Caco-2 (cell line): ENCODE measurements around the gene RGS8. TPM values are rescaled to one million over a fixed set of nuclear protein-coding genes. Genes with fewer than 3 reads are reported as not detected.

ENCODE experiments used
- BruUV-seq: library from RNA; stranded (reverse); fragments of 400-500 nt; replicated peaks from 2 replicates; lab custom pipeline; 2021; lab: Mats Ljungman, UMichigan
- CTCF ChIA-PET: fragments of 300-600 bp; sonication (Branson Sonifier 250); formaldehyde crosslinking; loops from one replicate; lab custom pipeline; 2022; ENCODE audit warnings: antibody characterized with exemption; lab: Charles Lee
- POLR2A ChIA-PET: fragments of 300-600 bp; sonication (Branson Sonifier 250); formaldehyde crosslinking; loops from one replicate; lab custom pipeline; 2022; ENCODE audit warnings: antibody characterized with exemption; lab: Charles Lee
- DNase-seq, 2 experiments: peaks; one replicate each; pipeline versions ENCODE4 v3.0.0 to v3.0.0-alpha.2; 2020 to 2022
- H3K27me3 ChIP-seq: replicated peaks from 2 replicates; pipeline ENCODE4 v1.6.0; 2011; ENCODE audit warnings: low read length; ENCODE audit not compliant: control insufficient read depth, insufficient read depth
- H3K36me3 ChIP-seq: 2 replicates; pipeline ENCODE4 v1.5.1; 2011; ENCODE audit warnings: low read length; ENCODE audit not compliant: control insufficient read depth, insufficient read depth
- H3K4me1 ChIP-seq: fragments of 250-450 bp; sonication (Bioruptor Pico); 2 replicates; pipeline ENCODE4 v1.5.1; 2020; ENCODE audit warnings: mild to moderate bottlenecking
- H3K4me3 ChIP-seq: 2 replicates; pipeline ENCODE4 v1.5.1; 2011; ENCODE audit warnings: low read depth, mild to moderate bottlenecking, control low read depth, low read length
- H3K9me3 ChIP-seq: fragments of 250-450 bp; sonication (Bioruptor Pico); 2 replicates; pipeline ENCODE4 v1.5.1; 2020; ENCODE audit warnings: mild to moderate bottlenecking, moderate library complexity
- H3K27ac Mint-ChIP-seq: one replicate; pipeline ENCODE4 v1.8.0; 2022; ENCODE audit warnings: mixed read lengths; ENCODE audit not compliant: unreplicated experiment
- H3K27me3 Mint-ChIP-seq: one replicate; pipeline ENCODE4 v1.8.0; 2022; ENCODE audit warnings: mixed read lengths; ENCODE audit not compliant: insufficient read depth, unreplicated experiment
- H3K36me3 Mint-ChIP-seq: one replicate; pipeline ENCODE4 v1.8.0; 2022; ENCODE audit warnings: mild to moderate bottlenecking, mixed read lengths; ENCODE audit not compliant: insufficient read depth, unreplicated experiment
- H3K4me1 Mint-ChIP-seq: one replicate; pipeline ENCODE4 v1.8.0; 2022; ENCODE audit warnings: low read depth, mixed read lengths; ENCODE audit not compliant: unreplicated experiment
- H3K4me3 Mint-ChIP-seq: one replicate; pipeline ENCODE4 v1.8.0; 2022; ENCODE audit warnings: mild to moderate bottlenecking, moderate library complexity, mixed read lengths; ENCODE audit not compliant: unreplicated experiment
- H3K9me3 Mint-ChIP-seq: one replicate; pipeline ENCODE4 v1.8.0; 2022; ENCODE audit warnings: mixed read lengths; ENCODE audit not compliant: unreplicated experiment
- intact Hi-C: fragments of 100-400 bp; cut with micrococcal nuclease; formaldehyde crosslinking; loops from one replicate; pipeline ENCODE4 v1.10.0; 2022; ENCODE audit not compliant: unreplicated experiment
- total RNA-seq: library from RNA; stranded (reverse); gene quantifications from 2 replicates; pipeline ENCODE4 v1.2.3, GENCODE V29; 2022
- TF ChIP-seq, protein P1 (sequence below), 2 experiments: fragments of 200-600 bp in 1 of 2; IDR thresholded peaks; 1 replicate in 1 of 2; 2 replicates in 1 of 2; pipeline versions ENCODE4 v1.5.1 to v1.8.0; 2011 to 2022; ENCODE audit warnings: antibody characterized with exemption in 1 of 2, control low read depth in 1 of 2, inconsistent platforms in 1 of 2, low read depth in 1 of 2, low read length in 1 of 2, mild to moderate bottlenecking in 1 of 2, moderate library complexity in 1 of 2; ENCODE audit not compliant: insufficient read depth in 1 of 2, severe bottlenecking in 1 of 2, unreplicated experiment in 1 of 2

Gene RGS8
- total RNA-seq, 1 experiment from 2014 or later = not detected

DNA sequence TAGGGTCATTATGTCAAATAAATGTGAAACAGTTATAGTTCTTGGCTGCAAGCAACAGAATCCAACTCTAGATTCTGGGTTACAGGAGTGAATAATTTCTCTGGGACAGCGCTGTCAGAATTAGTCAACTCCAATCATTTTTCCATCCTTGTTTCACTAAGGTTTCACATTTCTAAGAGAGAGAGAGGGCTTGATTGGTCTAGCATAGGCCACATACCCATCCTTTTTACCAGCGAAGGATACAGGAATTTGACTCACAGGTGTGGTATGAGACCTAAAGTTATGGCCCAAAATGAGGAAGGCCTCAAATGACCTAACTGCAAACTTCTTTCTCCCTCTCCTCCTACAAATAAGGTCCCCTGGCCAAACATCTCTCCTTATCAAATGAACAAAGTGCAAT lies 25.5 kb upstream of the RGS8 start:
- H3K27ac Mint-ChIP-seq = no peak overlapping the region
- H3K36me3 Mint-ChIP-seq = no peaks in the 10 kb centered on the region
- no peaks in the 10 kb centered on the region for H3K9me3 ChIP-seq
- H3K4me3 ChIP-seq = no peak overlapping the region
- CTCF ChIA-PET = no interaction called here
- DNase-seq = no peak
- no peak overlapping the region for H3K4me3 Mint-ChIP-seq
- H3K9me3 Mint-ChIP-seq = no peaks in the 10 kb centered on the region
- H3K27me3 ChIP-seq = no peaks in the 10 kb centered on the region
- POLR2A ChIA-PET = no interaction called here
- no TSS peak for BruUV-seq
- TF ChIP-seq, protein P1, sequence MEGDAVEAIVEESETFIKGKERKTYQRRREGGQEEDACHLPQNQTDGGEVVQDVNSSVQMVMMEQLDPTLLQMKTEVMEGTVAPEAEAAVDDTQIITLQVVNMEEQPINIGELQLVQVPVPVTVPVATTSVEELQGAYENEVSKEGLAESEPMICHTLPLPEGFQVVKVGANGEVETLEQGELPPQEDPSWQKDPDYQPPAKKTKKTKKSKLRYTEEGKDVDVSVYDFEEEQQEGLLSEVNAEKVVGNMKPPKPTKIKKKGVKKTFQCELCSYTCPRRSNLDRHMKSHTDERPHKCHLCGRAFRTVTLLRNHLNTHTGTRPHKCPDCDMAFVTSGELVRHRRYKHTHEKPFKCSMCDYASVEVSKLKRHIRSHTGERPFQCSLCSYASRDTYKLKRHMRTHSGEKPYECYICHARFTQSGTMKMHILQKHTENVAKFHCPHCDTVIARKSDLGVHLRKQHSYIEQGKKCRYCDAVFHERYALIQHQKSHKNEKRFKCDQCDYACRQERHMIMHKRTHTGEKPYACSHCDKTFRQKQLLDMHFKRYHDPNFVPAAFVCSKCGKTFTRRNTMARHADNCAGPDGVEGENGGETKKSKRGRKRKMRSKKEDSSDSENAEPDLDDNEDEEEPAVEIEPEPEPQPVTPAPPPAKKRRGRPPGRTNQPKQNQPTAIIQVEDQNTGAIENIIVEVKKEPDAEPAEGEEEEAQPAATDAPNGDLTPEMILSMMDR (IDR thresholded peaks at IDR 0.05; ENCODE audit: insufficient read depth in 1 of 2, low read depth in 1 of 2, low read length in 1 of 2, severe bottlenecking in 1 of 2, unreplicated experiment in 1 of 2) = no peak
- H3K4me1 ChIP-seq = no peaks in the 10 kb centered on the region; the same call in 1 of the 2 replicates
- intact Hi-C loops = no loop called here
- peaks cover 9% of the 10 kb centered on the region for H3K4me1 Mint-ChIP-seq
- no peaks in the 10 kb centered on the region for H3K36me3 ChIP-seq
- H3K27me3 Mint-ChIP-seq = no peaks in the 10 kb centered on the region

GRCh38 chr1:182709225-182709764 lies 24.9 kb upstream of the RGS8 start:
- no peak overlapping the region for H3K27ac Mint-ChIP-seq
- no peaks in the 10 kb centered on the region for H3K9me3 ChIP-seq
- no peaks in the 10 kb centered on the region for H3K36me3 Mint-ChIP-seq
- BruUV-seq = no TSS peak
- TF ChIP-seq, protein P1 (IDR thresholded peaks at IDR 0.05; ENCODE audit: insufficient read depth in 1 of 2, low read depth in 1 of 2, low read length in 1 of 2, severe bottlenecking in 1 of 2, unreplicated experiment in 1 of 2) = no peak
- H3K9me3 Mint-ChIP-seq = no peaks in the 10 kb centered on the region
- ChIA-PET POLR2A (no interaction called here), CTCF (no interaction called here)
- no peaks in the 10 kb centered on the region for H3K27me3 Mint-ChIP-seq
- H3K27me3 ChIP-seq = no peaks in the 10 kb centered on the region
- H3K36me3 ChIP-seq = no peaks in the 10 kb centered on the region
- H3K4me1 ChIP-seq = no peaks in the 10 kb centered on the region; the same call in 1 of the 2 replicates
- H3K4me1 Mint-ChIP-seq = peaks cover 9% of the 10 kb centered on the region
- DNase-seq = no peak
- H3K4me3 ChIP-seq = no peak overlapping the region
- H3K4me3 Mint-ChIP-seq = no peak overlapping the region
- intact Hi-C loops = no loop called here

- no peaks in the 10 kb centered on the region for H3K27me3 ChIP-seq
- CTCF ChIA-PET = no interaction called here
- TF ChIP-seq, protein P1 (IDR thresholded peaks at IDR 0.05; ENCODE audit: insufficient read depth in 1 of 2, low read depth in 1 of 2, low read length in 1 of 2, severe bottlenecking in 1 of 2, unreplicated experiment in 1 of 2) = no peak
These were observed 22.7 kb upstream of the RGS8 start for GRCh38 chr1:182707122-182707521.

More at GRCh38 chr1:182707122-182707521, 22.7 kb upstream of the RGS8 start:
- DNase-seq = no peak
- H3K4me3 ChIP-seq = no peak overlapping the region
- intact Hi-C loops = no loop called here
- no peaks in the 10 kb centered on the region for H3K9me3 ChIP-seq
- Mint-ChIP-seq H3K4me1 (peaks cover 18% of the 10 kb centered on the region), H3K4me3 (no peak overlapping the region), H3K36me3 (no peaks in the 10 kb centered on the region), H3K27ac (no peak overlapping the region), H3K9me3 (no peaks in the 10 kb centered on the region), H3K27me3 (no peaks in the 10 kb centered on the region)
- peaks cover 6% of the 10 kb centered on the region; the same call in 1 of the 2 replicates for H3K4me1 ChIP-seq
- no TSS peak for BruUV-seq
- no peaks in the 10 kb centered on the region for H3K36me3 ChIP-seq
- POLR2A ChIA-PET = no interaction called here
